GM12878 (cell line): ENCODE measurements around the gene NTMT2. TPM values are rescaled to one million over a fixed set of nuclear protein-coding genes. Genes with fewer than 3 reads are reported as not detected.

Source experiments
- ATAC-seq: fragments of 200-7000 bp; cut with Tn5 transposase; 3 replicates; pipeline ENCODE4 v1.9.1; 2020; ENCODE audit warnings: mild to moderate bottlenecking, moderate library complexity
- BruUV-seq: library from RNA; stranded (reverse); fragments of 400-500 nt; replicated peaks from 2 replicates; lab custom pipeline; 2021; lab: Mats Ljungman, UMichigan
- CTCF ChIA-PET: fragments of 300-600 bp; sonication (Branson Sonifier 250); formaldehyde crosslinking; extraction: SDS; loops from one replicate; lab custom pipeline; 2021; ENCODE audit warnings: inconsistent platforms; lab: Yijun Ruan, JAX
- POLR2A ChIA-PET: fragments of 350-600 bp; formaldehyde crosslinking; extraction: SDS; loops from one replicate; lab custom pipeline; 2021; ENCODE audit warnings: inconsistent platforms; lab: Charles Lee
- RAD21 ChIA-PET: fragments of 300-600 bp; sonication (Branson Sonifier 250); formaldehyde crosslinking; loops from one replicate; lab custom pipeline; 2023; ENCODE audit warnings: antibody characterized with exemption; ENCODE audit not compliant: unreplicated experiment; lab: Charles Lee
- SMC1A ChIA-PET: fragments of 300-600 bp; sonication (Branson Sonifier 250); formaldehyde crosslinking; loops from one replicate; lab custom pipeline; 2023; ENCODE audit not compliant: unreplicated experiment, uncharacterized antibody; lab: Charles Lee
- DNase-seq: peaks from one replicate; pipeline ENCODE4 v3.0.0-alpha.2; 2011; ENCODE audit warnings: low read depth, low spot score
- FAIRE-seq: peaks from 3 replicates; lab custom pipeline; 2011; peaks lifted over from hg19 to GRCh38; lab: Jason Lieb, UNC
- H2AFZ ChIP-seq: 2 replicates; pipeline ENCODE4 v1.6.0; 2011; ENCODE audit warnings: low read depth, low read length, control low read depth; ENCODE audit not compliant: control insufficient read depth
- H3K27ac ChIP-seq: 2 replicates; pipeline ENCODE4 v1.5.1; 2011; ENCODE audit warnings: control low read depth; ENCODE audit not compliant: control insufficient read depth, insufficient read depth
- H3K27me3 ChIP-seq, 2 experiments: replicated peaks in 1 of 2; 2 replicates each; pipeline versions ENCODE4 v1.6.0 to v1.6.1; 2011; ENCODE audit warnings: low read length in 1 of 2; ENCODE audit not compliant: control insufficient read depth in 2 of 2, insufficient read depth in 2 of 2
- H3K36me3 ChIP-seq, 2 experiments: 2 replicates each; pipeline ENCODE4 v1.5.1; 2011; ENCODE audit warnings: low read length in 1 of 2; ENCODE audit not compliant: control insufficient read depth in 2 of 2, insufficient read depth in 2 of 2
- H3K4me1 ChIP-seq: 2 replicates; pipeline ENCODE4 v1.6.1; 2011; ENCODE audit warnings: mild to moderate bottlenecking, low read length, moderate library complexity, mixed read lengths; ENCODE audit not compliant: control insufficient read depth, insufficient read depth
- H3K4me2 ChIP-seq: 2 replicates; pipeline ENCODE4 v1.6.0; 2011; ENCODE audit warnings: control low read depth; ENCODE audit not compliant: control insufficient read depth, insufficient read depth
- H3K4me3 ChIP-seq: fragments of 200-600 bp; sonication (generic); 2 replicates; pipeline ENCODE4 v1.5.1; 2016
- H3K79me2 ChIP-seq: 2 replicates; pipeline ENCODE4 v1.6.0; 2011; ENCODE audit warnings: low read length; ENCODE audit not compliant: control insufficient read depth, insufficient read depth
- H3K9ac ChIP-seq: 2 replicates; pipeline ENCODE4 v1.8.0; 2011; ENCODE audit warnings: low read length, control low read depth, mixed read lengths; ENCODE audit not compliant: control insufficient read depth, insufficient read depth
- H3K9me3 ChIP-seq: replicated peaks from 3 replicates; pipeline ENCODE4 v1.5.1; 2011; ENCODE audit warnings: mild to moderate bottlenecking, low read length; ENCODE audit not compliant: control insufficient read depth, insufficient read depth
- H4K20me1 ChIP-seq: 2 replicates; pipeline ENCODE4 v1.6.0; 2011; ENCODE audit not compliant: control insufficient read depth, insufficient read depth
- ASH2L ChIP-seq: fragments of 300-600, 200-600 bp; sonication (generic); IDR thresholded peaks from 2 replicates; pipeline ENCODE4 v1.6.1; 2017; ENCODE audit warnings: low read depth, mild to moderate bottlenecking, borderline replicate concordance
- BMI1 ChIP-seq: fragments of 450-650 bp; IDR thresholded peaks from 2 replicates; pipeline ENCODE4 v1.6.1; 2016; ENCODE audit warnings: mild to moderate bottlenecking, moderate library complexity, borderline replicate concordance
- HDGF ChIP-seq: fragments of 450-650 bp; IDR thresholded peaks from 2 replicates; pipeline ENCODE4 v1.6.1; 2016; ENCODE audit warnings: antibody characterized with exemption
- IRF5 ChIP-seq: fragments of 450-650 bp; IDR thresholded peaks from 2 replicates; pipeline ENCODE4 v1.6.1; 2017; ENCODE audit warnings: borderline replicate concordance
- MLLT1 ChIP-seq: fragments of 450-650 bp; IDR thresholded peaks from 2 replicates; pipeline ENCODE4 v1.6.1; 2016; ENCODE audit warnings: mild to moderate bottlenecking
- NR2C2 ChIP-seq: IDR thresholded peaks from 2 replicates; pipeline ENCODE4 v1.6.1; 2011; ENCODE audit warnings: borderline replicate concordance, low read depth; ENCODE audit not compliant: control insufficient read depth, insufficient read length
- NR2F1 ChIP-seq: fragments of 450-650 bp; conservative IDR thresholded peaks from 2 replicates; pipeline ENCODE4 v1.6.1; 2017; ENCODE audit warnings: mild to moderate bottlenecking
- RAD21 ChIP-seq: IDR thresholded peaks from 2 replicates; pipeline ENCODE4 v1.6.1; 2011; ENCODE audit warnings: mild to moderate bottlenecking, low read depth, low read length, moderate library complexity; ENCODE audit not compliant: insufficient read depth
- ZBTB33 ChIP-seq: fragments of 450-650 bp; IDR thresholded peaks from 2 replicates; pipeline ENCODE4 v1.6.1; 2017; ENCODE audit warnings: mild to moderate bottlenecking
- ZBTB4 ChIP-seq: fragments of 450-650 bp; formaldehyde crosslinking; IDR thresholded peaks from 2 replicates; pipeline ENCODE4 v1.4.0; 2022; ENCODE audit warnings: mild to moderate bottlenecking, moderate library complexity
- ZSCAN29 ChIP-seq: fragments of 450-650 bp; IDR thresholded peaks from 2 replicates; pipeline ENCODE4 v1.6.1; 2017; ENCODE audit warnings: mild to moderate bottlenecking, moderate library complexity
- in situ Hi-C: fragments of 300-500 bp; cut with MboI; formaldehyde crosslinking; loops from 9 replicates; pipeline ENCODE4 v1.14.3; 2018; ENCODE audit warnings: mixed read lengths
- intact Hi-C: fragments of 100-400 bp; cut with micrococcal nuclease; formaldehyde crosslinking; loops from one replicate; pipeline ENCODE4 v1.14.2; 2022; ENCODE audit not compliant: unreplicated experiment
- polyA plus RNA-seq, 11 experiments: library from polyadenylated mRNA; depleted of rRNA in 4 of 11; unstranded in 6 of 11; stranded (reverse) in 5 of 11; fragments of >200 nt; fragmentation: Nextera tagmentation in 4 of 11; fragmentation: Illumina TruSeq in 1 of 11; extraction: Ambion mirVana in 4 of 11; extraction: Trizol in 1 of 11; gene quantifications; 1 replicate in 1 of 11; 2 replicates in 10 of 11; pipeline versions ENCODE4 v1.2.1 to v1.2.3, GENCODE V29; 2011 to 2016; ENCODE audit warnings: inconsistent platforms in 2 of 11, missing spikeins in 2 of 11, low read depth in 1 of 11
- total RNA-seq, 4 experiments: library from RNA; depleted of rRNA in 3 of 4; stranded (reverse); fragments of >200 nt in 3 of 4; fragmentation: Illumina TruSeq in 1 of 4; extraction: Trizol in 1 of 4; gene quantifications; 2 replicates each; pipeline versions ENCODE4 v1.2.1 to v1.2.3, GENCODE V29; 2013 to 2021

The NTMT2 gene
- total and polyA plus RNA-seq, 10 of the 15 experiments (the other 5 are each of a cell fraction or from before 2014, with no cell fraction given), result not detected

- no peaks in the 10 kb centered on the region for H4K20me1 ChIP-seq
- no peak for ATAC-seq
- ChIA-PET SMC1A (interaction anchor here (0.6 to 1.1 kb wide), 4 partner anchors 10 to 361 kb away, joined by 3 to 5 read pairs (median 4); no protein-coding TSS in a partner anchor), POLR2A (interaction anchor here (0.6 kb wide), 1 partner anchor 745 kb away, joined by 3 read pairs; no protein-coding TSS in a partner anchor), RAD21 (no interaction called here), CTCF (interaction anchor here (1.0 to 1.5 kb wide), 2 partner anchors 10 to 14 kb away, joined by 3 read pairs; no protein-coding TSS in a partner anchor)
- no peak overlapping the region for H2AFZ ChIP-seq
- H3K79me2 ChIP-seq, result no peaks in the 10 kb centered on the region
- H3K27ac ChIP-seq, result no peak overlapping the region
- H3K27me3 ChIP-seq, result no peaks in the 10 kb centered on the region
- no peaks in the 10 kb centered on the region for H3K36me3 ChIP-seq
- DNase-seq, result no peak
- H3K4me1 ChIP-seq, result no peaks in the 10 kb centered on the region
- no peak overlapping the region for H3K4me3 ChIP-seq
- intact Hi-C loops (no loop called here), in situ Hi-C loops (no loop called here)
- FAIRE-seq, result no peak
- no TSS peak for BruUV-seq
- no peak overlapping the region for H3K9ac ChIP-seq
- H3K4me2 ChIP-seq, result no peak overlapping the region
- no peaks in the 10 kb centered on the region for H3K9me3 ChIP-seq
- TF ChIP-seq ASH2L, result no peak
- TF ChIP-seq NR2C2, result no peak
- TF ChIP-seq ZBTB33, result no peak
- no peak for TF ChIP-seq RAD21
- no peak for TF ChIP-seq HDGF
- TF ChIP-seq ZBTB4 (CRISPR knock-in tag), result no peak
- TF ChIP-seq IRF5, result no peak
- no peak for TF ChIP-seq BMI1
- TF ChIP-seq NR2F1, result no peak
- no peak for TF ChIP-seq MLLT1
- TF ChIP-seq ZSCAN29, result no peak
Measured at GRCh38 chr1:170095976-170096748, 49.6 kb upstream of the NTMT2 start.
